ENCODE data around the gene CCDC88B. TPM values are rescaled to one million over a fixed set of nuclear protein-coding genes. Genes with fewer than 3 reads are reported as not detected.

Gene CCDC88B
- total RNA-seq, 1 donor from 2014 or later: 119 TPM

DNA sequence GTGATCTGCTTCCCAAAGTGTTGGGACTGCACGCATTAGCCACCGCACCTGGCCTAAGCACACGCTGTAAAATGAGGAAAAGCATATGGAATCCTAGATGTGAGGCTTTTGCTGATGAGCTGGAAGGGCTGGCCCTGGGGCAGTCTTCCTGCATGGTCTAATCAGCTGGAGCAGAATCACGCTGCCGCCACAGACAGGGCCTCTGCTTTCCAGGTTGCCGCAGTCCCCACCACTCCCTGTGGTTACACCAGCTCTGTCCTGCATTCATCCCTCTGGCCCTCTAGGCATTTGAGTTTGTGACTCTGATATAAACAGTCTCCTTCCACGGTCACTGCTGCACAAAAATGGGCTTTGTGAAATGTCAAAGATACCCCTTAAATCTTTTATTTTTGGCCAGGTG is 36.1 kb downstream of the CCDC88B start:
- Mint-ChIP-seq H3K4me3 (no peak overlapping the region), H3K9me3 (no peaks in the 10 kb centered on the region), H3K27me3 (no peaks in the 10 kb centered on the region), H3K27ac (no peak overlapping the region), H3K36me3 (ENCODE audit: low read depth) (no peaks in the 10 kb centered on the region), H3K4me1 (no peaks in the 10 kb centered on the region)
- intact Hi-C loops (cut with micrococcal nuclease): no loop called here
- DNase-seq: no peak

DNA sequence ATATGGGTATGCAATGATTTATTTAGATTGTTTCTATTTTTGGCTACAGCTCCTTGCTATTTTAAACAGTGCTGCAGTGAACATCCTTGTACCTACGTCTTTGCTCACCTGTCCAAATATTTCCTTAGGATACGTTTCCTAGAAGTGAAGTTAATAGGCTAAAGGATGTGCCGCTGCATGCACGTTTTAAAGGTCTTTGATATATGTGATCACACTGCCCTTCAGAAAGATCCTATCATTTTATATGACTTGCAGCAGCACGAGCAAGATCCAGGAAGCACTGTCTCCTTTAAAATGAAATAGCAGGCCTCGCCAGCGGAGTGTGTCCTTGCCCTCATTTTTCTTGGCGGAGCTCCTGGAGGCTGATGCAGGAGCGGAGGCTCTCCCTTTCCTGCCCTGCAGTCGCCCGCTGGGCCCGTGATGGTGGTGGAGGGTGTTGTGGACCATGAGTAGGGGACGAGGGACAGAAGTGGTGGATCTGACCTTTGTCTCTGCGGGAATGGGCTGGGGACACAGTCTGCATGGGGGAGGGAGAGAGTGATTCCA is 38.4 kb downstream of the CCDC88B start:
- intact Hi-C loops (cut with micrococcal nuclease): no loop called here
- no peak overlapping the region for H3K4me3 Mint-ChIP-seq
- H3K27me3 Mint-ChIP-seq: no peaks in the 10 kb centered on the region
- no peaks in the 10 kb centered on the region for H3K9me3 Mint-ChIP-seq
- DNase-seq: no peak
- no peak overlapping the region for H3K27ac Mint-ChIP-seq
- H3K4me1 Mint-ChIP-seq: peaks cover 4% of the 10 kb centered on the region
- H3K36me3 Mint-ChIP-seq (ENCODE audit: low read depth): no peaks in the 10 kb centered on the region

DNA sequence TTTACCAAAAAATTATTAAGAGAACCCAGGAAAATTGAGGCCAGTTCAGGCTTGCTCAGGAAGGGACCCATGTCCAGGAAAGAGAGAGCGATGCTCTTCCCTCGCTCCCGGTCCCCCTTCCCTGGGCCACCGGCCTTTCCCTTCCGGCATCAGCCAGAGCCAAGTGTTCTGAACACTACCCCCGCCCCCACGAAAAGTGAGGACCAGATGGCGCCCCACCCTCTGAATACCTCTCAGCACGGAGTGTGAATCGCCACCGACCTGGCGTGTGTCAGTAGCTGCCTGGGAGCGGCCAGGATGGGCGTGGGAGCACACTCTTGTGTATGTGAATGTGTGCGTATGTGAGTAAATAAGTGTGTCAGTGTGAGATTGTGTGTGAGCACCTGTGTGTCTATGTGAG is 39.2 kb downstream of the CCDC88B start:
- Mint-ChIP-seq H3K9me3 (no peaks in the 10 kb centered on the region), H3K27ac (no peak overlapping the region), H3K27me3 (no peaks in the 10 kb centered on the region), H3K4me3 (no peak overlapping the region), H3K36me3 (ENCODE audit: low read depth) (no peaks in the 10 kb centered on the region), H3K4me1 (peaks cover 4% of the 10 kb centered on the region)
- no peak for DNase-seq
- intact Hi-C loops (cut with micrococcal nuclease): no loop called here

DNA sequence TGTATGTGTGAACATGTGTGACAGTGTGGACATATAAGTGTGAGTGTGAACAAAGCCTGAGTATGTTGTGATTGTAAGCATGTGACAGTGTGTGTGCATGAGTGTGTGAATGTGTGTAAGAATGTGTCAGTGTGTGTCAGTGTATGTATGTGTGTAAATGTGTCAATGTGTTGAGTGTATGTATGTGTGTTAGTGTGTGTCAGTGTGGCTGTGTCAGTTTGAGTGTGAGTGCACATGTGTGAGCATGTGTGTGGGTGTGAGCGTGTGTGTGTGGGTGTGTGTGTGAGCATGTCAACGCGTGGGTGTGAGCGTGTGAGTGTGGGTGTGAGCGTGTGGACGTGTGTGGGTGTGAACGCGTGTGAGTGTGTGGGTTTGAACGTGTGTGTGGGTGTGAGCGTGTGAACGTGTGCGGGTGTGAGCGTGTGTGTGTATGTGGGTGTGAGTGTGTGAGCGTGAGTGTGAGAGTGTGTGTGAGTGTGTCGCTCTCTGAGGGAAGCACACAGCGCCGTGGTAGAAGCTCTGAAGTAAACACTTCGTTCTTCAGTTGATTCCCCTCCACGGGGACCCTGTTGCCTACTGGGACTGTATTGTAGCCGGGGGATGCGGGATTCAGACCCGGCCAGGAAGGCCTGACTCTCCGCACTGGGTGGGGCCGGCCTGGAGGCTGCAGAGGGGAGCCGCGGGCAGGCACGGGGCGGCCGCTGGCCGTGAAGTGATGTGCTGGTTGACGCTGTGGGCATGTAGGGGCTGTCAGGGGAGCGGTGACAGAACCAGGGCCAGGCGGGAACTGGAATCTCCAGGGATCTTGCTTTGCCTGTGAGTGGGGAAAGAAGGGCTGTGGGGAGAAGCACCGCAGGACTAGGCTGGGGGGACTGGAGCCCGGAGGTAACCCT is 40.1 kb downstream of the CCDC88B start:
- H3K36me3 Mint-ChIP-seq (ENCODE audit: low read depth): no peaks in the 10 kb centered on the region

DNA sequence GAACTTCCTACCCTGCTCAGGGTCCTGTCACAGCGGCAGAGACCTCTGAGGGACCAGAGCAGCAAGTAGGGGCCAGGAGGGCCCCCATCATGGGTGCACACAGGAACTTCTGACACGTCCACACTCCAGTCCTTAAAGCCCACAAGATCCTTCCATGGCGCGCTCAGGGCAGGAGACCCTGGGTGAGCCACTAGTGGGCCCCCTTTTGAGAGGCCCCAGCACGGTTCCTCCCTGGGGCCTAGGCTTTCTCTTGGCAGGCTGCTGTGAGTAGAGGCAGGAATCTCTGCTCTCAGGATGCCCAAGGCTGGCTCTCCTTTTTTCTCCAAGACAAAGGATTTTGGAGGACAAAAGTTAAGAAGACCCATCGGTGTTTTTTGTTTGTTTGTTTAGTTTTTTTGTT is 41.3 kb downstream of the CCDC88B start:
- Mint-ChIP-seq H3K36me3 (ENCODE audit: low read depth) (no peaks in the 10 kb centered on the region), H3K4me1 (peaks cover 7% of the 10 kb centered on the region), H3K9me3 (no peaks in the 10 kb centered on the region), H3K27me3 (peaks cover 2% of the 10 kb centered on the region), H3K4me3 (no peak overlapping the region), H3K27ac (no peak overlapping the region)
- intact Hi-C loops (cut with micrococcal nuclease): no loop called here
- DNase-seq: no peak

More for the DNA sequence above, 40.1 kb downstream of the CCDC88B start:
- Mint-ChIP-seq H3K27ac (no peak overlapping the region), H3K27me3 (no peaks in the 10 kb centered on the region), H3K4me1 (peaks cover 4% of the 10 kb centered on the region), H3K9me3 (no peaks in the 10 kb centered on the region), H3K4me3 (no peak overlapping the region)
- DNase-seq: no peak
- intact Hi-C loops (cut with micrococcal nuclease): no loop called here

DNA sequence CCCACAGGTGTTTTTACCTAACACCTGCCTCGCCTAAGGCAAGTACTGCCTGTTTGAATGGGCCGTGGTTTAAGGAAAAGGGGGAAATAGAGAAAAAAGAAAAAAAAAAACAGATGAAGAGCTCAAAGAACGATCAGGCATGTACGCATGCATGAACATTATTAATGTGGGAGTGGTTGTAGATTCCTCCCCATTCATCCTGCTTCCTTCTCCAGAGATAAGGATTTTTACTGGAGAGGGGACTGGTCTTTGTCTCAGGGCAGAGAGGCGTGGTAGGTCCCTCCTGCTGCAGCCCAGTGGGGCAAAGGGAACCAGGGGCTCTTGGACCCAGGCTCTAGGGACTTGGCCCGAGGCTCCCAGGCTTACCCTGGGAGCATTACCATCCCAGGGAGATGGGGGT is 42.0 kb downstream of the CCDC88B start:
- H3K36me3 Mint-ChIP-seq (ENCODE audit: low read depth): no peaks in the 10 kb centered on the region
- DNase-seq: no peak
- no peak overlapping the region for H3K27ac Mint-ChIP-seq
- no peak overlapping the region for H3K4me3 Mint-ChIP-seq
- intact Hi-C loops (cut with micrococcal nuclease): no loop called here
- H3K9me3 Mint-ChIP-seq: no peaks in the 10 kb centered on the region
- peaks cover 12% of the 10 kb centered on the region for H3K4me1 Mint-ChIP-seq
- peaks cover 6% of the 10 kb centered on the region for H3K27me3 Mint-ChIP-seq

DNA sequence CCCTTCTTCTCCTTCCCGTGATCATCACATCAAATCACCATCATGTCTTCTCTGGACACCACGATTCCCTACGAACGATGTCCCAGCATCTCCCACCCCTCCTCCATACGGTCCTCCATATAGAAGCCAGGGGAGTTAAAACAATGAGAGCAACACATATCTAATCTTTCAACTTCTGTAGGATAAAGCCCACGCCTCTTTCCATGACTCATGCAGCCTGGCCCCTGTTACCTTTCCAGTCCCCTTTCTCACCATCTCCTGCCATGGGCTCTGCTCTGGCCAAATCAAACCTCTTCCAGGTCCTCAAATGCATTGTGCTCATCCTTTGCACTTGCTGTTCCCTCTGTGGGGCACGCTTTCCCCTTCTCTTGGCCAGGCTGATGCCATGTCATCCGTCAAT is 42.6 kb downstream of the CCDC88B start:
- no peaks in the 10 kb centered on the region for H3K9me3 Mint-ChIP-seq
- intact Hi-C loops (cut with micrococcal nuclease): no loop called here
- H3K27me3 Mint-ChIP-seq: peaks cover 7% of the 10 kb centered on the region
- no peak overlapping the region for H3K4me3 Mint-ChIP-seq
- H3K4me1 Mint-ChIP-seq: peaks cover 13% of the 10 kb centered on the region
- no peak overlapping the region for H3K27ac Mint-ChIP-seq
- no peaks in the 10 kb centered on the region for H3K36me3 Mint-ChIP-seq (ENCODE audit: low read depth)
- no peak for DNase-seq

DNA sequence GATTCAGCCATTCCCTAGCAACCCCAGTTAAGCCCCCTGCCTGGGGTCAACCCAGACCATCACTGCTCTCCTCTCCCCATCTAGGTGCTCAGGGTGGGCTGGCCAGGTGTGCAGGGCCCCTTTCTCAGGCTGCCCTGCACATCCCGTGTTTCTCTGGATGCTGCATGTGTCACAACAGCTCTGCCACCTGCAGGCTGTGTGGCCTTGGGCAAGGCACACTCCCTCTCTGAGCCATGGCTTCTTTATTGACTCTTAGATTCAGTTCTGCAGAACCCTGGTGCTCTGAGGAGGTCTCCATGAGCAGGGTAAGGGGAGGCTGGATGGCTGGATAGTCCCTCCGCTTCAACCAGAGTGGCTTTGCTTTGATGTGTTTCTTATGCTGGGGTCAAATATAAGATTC is 43.6 kb downstream of the CCDC88B start:
- Mint-ChIP-seq H3K4me1 (peaks cover 13% of the 10 kb centered on the region), H3K4me3 (no peak overlapping the region), H3K27me3 (peaks cover 13% of the 10 kb centered on the region), H3K27ac (no peak overlapping the region), H3K36me3 (ENCODE audit: low read depth) (no peaks in the 10 kb centered on the region), H3K9me3 (no peaks in the 10 kb centered on the region)
- intact Hi-C loops (cut with micrococcal nuclease): no loop called here
- DNase-seq: no peak

DNA sequence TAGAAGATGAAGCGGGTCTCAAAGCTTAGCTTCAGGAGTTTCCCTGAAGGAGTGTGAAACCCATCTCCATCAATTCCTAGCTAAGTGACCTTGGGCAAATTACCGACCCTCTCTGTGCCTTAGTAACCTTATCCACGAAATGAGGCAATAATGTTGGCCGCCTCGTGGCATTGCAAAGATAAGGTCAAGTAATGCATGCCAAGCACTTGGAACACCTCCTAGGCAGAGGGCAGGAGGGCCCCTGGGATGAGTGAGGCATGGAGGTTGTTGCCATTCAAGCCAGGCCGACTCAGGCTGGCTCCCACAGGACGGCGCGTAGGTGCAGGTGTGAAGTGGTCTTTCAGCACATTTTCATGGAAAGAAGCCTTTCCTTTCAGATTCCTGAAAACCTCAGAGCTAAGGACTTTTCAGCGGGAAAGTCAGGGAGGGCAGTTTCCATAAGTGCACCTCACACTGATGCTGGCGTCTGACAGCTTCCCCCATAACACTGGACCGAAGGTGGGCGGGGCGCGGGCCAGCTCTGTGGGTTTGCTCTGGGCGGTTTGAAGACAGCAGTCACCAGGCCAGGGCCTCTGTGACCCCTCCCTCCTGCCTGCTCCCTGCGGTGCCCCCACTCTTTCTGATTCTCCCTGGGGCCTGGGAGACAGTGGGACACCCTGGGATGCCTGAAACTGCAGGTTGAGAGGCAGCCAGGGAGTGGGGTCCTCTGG is 44.2 kb downstream of the CCDC88B start:
- intact Hi-C loops (cut with micrococcal nuclease): no loop called here
- Mint-ChIP-seq H3K9me3 (peaks cover under 1% of the 10 kb centered on the region), H3K27me3 (peaks cover 17% of the 10 kb centered on the region), H3K27ac (no peak overlapping the region), H3K4me3 (no peak overlapping the region), H3K4me1 (peaks cover 13% of the 10 kb centered on the region), H3K36me3 (ENCODE audit: low read depth) (no peaks in the 10 kb centered on the region)
- no peak for DNase-seq

DNA sequence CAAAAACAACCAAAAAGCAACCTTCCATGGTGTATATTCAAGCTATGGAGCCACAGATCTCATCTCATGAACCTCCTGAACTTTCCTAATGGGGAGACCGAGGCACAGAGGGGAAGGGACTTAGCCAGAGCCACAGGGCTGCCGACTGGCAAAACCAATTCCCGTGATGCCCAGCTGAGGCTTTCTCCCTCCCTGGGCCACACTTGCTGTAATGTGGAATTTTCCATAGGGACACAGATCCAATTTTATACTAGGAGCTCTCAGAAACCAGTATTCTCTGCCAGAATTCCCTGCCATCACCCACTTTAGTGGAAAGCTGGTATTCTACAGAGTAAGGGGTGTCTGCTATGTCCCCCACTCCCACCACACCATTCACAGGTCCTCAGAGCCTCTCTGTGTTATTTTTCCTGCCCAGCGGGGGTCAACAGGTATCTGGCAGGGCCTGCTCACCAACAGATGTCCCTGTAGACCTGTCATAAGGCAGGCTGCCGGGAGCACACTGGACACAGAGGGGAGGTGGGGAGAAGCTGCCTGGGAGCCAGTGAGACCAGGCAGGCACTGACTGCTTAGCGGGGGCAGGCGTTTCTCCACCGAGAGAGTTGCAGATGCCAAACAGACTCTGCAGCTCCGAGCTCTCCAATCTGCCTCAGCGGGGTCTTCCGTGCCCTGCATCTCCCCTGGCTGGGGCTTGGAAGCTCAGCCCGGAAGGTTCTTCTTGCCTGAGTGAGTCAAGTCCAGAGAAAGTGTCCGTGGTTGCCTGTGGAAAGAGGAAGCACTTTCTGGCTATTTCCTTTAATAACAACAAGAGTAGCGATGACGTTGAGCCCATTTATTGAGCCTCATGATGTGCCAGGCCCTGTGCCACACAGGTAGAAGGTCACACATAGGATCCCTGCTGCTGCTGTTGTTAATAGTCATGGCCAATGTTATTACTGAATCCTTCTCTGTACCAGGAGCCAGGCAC is 45.3 kb downstream of the CCDC88B start:
- Mint-ChIP-seq H3K9me3 (peaks cover 10% of the 10 kb centered on the region), H3K27ac (no peak overlapping the region), H3K36me3 (ENCODE audit: low read depth) (no peaks in the 10 kb centered on the region), H3K4me1 (peaks cover 14% of the 10 kb centered on the region), H3K27me3 (peaks cover 24% of the 10 kb centered on the region), H3K4me3 (no peak overlapping the region)
- no peak for DNase-seq
- intact Hi-C loops (cut with micrococcal nuclease): no loop called here

DNA sequence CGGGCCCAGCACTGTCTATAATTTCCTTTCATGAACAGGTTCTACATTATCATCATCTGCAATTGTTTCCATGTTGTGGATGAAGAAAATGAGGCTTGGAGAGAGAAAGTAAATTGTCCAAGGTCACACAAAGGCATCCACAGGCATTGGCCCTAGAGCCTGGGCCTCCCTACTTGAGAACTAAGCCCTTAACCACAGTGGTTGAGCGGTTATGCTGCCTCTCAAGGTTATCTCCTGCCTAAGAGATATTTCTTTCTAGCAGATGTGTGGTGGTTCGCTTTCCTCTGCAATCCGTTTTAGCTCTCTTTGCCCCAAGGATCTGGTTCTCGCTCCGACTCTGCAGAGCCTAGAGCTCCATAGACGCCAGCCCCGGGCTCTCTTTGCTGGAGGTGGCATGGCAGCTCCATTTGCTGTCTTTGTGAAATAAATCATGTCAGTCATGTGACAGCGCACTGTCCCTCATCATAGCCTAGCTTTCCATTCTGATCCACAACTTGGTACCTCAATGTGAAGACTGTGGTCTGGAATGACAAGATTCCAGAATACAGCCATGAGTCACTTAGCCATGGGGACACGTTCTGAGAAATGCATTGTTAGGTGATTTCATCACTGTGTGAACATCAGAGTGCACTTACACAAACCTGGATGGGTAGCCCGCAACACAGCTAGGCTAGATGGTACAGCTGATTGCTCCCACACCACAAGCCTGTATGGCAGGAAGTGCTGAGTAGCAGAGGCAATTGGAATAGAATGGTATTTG is 46.1 kb downstream of the CCDC88B start:
- Mint-ChIP-seq H3K27me3 (peaks cover 27% of the 10 kb centered on the region), H3K9me3 (peaks cover 13% of the 10 kb centered on the region), H3K4me1 (peaks cover 20% of the 10 kb centered on the region), H3K36me3 (ENCODE audit: low read depth) (no peaks in the 10 kb centered on the region), H3K4me3 (no peak overlapping the region), H3K27ac (no peak overlapping the region)
- peak; percentile 64 for DNase-seq
- intact Hi-C loops (cut with micrococcal nuclease): no loop called here

DNA sequence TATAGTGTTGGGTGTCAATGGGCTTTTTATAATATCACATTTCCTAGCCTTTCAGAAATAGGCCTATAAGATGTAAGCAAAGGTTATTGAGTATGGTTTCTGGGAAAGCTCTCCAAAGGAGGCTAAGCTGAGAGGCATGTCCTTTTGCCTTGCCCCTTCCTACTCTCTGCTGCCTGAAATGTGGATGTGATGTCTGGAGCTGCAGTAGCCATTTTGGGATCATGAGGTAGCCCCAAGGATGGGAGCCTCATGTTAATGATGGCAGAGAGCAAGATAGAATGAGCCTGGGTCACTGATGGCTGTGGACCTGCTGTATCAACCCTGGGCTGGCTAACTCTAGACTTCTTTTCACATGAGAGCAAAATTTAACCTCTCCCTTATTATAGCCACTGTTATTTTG is 47.9 kb downstream of the CCDC88B start:
- H3K36me3 Mint-ChIP-seq (ENCODE audit: low read depth): no peaks in the 10 kb centered on the region
- H3K9me3 Mint-ChIP-seq: peaks cover 13% of the 10 kb centered on the region
- no peak overlapping the region for H3K4me3 Mint-ChIP-seq
- no peak overlapping the region for H3K27ac Mint-ChIP-seq
- H3K27me3 Mint-ChIP-seq: peaks cover 29% of the 10 kb centered on the region
- peaks cover 16% of the 10 kb centered on the region for H3K4me1 Mint-ChIP-seq
- intact Hi-C loops (cut with micrococcal nuclease): no loop called here
- no peak for DNase-seq

DNA sequence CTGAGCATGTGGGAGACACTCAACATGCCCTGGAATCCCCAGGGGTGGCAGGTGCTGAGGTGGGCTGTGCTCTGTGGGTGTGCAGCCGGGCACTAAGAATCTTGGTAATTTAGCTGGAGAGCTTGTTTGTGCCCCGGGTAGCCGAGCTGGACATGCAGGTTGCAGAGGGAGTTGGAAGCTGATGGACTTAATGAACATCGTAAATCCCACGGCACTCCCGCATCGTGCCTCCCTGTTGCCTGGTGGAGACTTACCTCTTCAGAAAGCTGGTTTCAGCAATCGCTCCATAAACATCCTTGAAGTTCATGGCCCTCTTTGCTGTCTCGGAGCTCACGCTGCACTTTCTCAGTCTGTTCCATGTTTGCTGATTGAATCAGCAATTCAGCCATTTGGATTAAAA is 48.9 kb downstream of the CCDC88B start:
- DNase-seq: no peak
- Mint-ChIP-seq H3K4me3 (no peak overlapping the region), H3K27ac (no peak overlapping the region), H3K27me3 (peaks cover 29% of the 10 kb centered on the region), H3K36me3 (ENCODE audit: low read depth) (no peaks in the 10 kb centered on the region), H3K4me1 (peaks cover 16% of the 10 kb centered on the region), H3K9me3 (peaks cover 13% of the 10 kb centered on the region)
- intact Hi-C loops (cut with micrococcal nuclease): no loop called here
